GM19467 (cell line): ENCODE results near the gene TAGLN.

Experiments used
- ATAC-seq: cut with Tn5 transposase; IDR thresholded peaks from one replicate; pipeline ENCODE4 v1.9.1; 2021; ENCODE audit warnings: mild to moderate bottlenecking, moderate library complexity; ENCODE audit not compliant: unreplicated experiment

Gene TAGLN

GRCh38 chr11:117212697-117213355 lies 13.7 kb downstream of the TAGLN start:
- no peak for ATAC-seq

GRCh38 chr11:117214404-117215110 lies 15.4 kb downstream of the TAGLN start:
- ATAC-seq, result no peak

DNA sequence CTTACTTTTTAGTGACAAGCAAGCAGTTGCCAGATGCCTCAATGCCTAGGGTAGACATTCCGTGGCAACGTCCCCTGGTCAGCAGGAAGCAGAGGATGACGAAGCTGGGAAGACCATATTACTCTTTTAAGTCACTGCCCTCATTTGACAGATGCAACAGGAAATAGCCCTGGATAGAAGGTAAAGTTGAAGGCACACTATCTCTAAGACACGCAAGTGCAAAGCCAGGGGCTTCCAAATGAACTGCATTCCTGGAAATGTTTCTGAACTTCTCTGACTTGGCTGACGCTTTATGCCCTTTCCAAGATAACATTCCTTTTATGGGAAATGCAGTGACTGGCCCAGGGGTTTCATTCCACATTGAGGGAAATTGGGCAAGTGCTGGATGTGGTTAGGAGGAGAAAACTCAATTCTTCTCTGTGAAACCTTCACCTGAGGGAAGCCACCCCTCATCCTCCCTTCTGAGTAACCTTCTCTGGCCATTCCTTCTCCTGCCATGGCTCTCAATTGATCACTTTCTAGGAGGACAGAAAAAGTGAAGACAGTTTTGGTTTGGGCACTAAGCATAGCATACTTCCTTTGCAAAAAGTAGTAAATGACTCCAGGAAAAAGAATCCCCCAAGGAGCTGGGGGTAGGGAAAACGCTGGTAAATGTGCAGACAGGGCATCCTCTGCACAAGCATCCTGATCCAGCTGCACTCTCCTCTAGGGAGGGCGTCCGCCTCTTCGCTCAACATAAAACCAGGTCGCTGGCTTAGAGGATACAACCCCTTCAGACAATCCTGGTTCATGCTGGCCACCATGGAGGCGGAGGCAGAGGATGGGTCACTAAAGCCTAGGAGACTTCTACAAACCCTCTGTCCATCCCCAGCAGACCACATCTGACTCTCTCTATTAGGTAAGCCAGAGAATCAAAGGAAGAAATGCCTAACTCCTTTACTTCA lies 18.2 kb downstream of the TAGLN start:
- ATAC-seq, result no peak

- no peak for ATAC-seq
Observed at GRCh38 chr11:117218133-117218915, 19.2 kb downstream of the TAGLN start.

GRCh38 chr11:117219001-117219400 lies 19.8 kb downstream of the TAGLN start:
- no peak for ATAC-seq

- ATAC-seq, result no peak
Observed at GRCh38 chr11:117219455-117219854, 20.3 kb downstream of the TAGLN start.

GRCh38 chr11:117219995-117220394 lies 20.8 kb downstream of the TAGLN start:
- ATAC-seq, result no peak

DNA sequence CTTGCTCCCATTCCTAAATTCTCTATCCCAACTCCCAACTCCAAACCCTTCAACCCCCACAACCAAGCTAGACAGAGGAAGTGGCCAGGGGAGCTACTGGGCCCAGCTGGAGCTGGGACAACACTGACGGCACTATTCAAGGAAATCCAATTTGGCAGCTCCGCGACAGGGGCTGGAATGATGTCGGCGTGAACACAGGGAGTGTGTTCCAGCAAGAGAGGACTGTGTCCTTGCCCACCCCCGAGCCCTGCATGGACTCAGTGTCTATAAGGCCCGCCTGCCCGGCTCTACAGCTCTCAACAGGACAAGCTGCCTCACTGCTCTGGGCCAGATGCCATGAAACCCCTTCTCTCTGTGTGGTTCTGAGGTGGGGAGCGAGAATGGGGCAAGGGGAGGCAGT lies 21.4 kb downstream of the TAGLN start:
- ATAC-seq, result no peak

DNA sequence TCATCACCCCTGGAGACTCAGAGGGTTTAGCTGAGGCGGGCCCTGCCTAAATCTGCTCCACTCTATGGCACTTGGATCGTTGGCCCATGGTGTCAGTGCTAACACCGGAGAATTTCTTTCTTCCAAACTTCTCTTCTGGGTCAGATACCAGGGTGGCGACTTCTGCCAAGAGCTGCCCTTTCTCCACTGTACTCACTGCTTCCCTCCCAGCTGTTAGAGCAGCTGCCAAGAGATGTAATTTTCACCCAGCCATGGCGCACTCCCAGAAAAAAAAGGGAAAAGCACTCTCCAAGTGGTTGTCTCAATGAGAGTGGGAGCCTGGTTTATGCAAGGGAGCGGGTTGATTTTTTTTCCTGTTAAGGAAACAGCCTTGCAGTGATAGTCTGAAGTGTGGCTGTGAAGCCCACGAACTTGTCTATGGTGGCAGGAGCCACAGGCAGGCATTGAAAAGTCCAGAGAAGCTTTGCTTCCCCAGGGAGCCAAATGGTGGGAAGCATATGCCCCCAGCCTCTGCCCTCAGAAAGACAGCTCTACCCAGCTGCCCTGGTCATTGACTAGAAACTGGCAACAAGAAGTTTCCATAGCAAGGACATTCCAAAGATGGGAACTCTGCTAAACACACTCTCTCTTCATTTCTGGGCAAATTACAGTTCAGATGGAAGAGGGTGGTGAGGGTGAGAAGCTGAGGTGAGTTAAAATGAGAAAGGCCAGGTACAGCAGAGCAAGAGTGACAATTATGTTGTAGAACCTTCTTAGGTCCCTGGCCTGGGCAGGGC lies 22.0 kb downstream of the TAGLN start:
- no peak for ATAC-seq

- ATAC-seq, result no peak
Observed at GRCh38 chr11:117221775-117222517, 22.8 kb downstream of the TAGLN start.

GRCh38 chr11:117222991-117223740 lies 24.0 kb downstream of the TAGLN start:
- no peak for ATAC-seq

GRCh38 chr11:117223741-117224689 lies 24.8 kb downstream of the TAGLN start:
- no peak for ATAC-seq

- ATAC-seq, result no peak
Observed at GRCh38 chr11:117225553-117226170, 26.5 kb downstream of the TAGLN start.

- ATAC-seq, result no peak
Observed at GRCh38 chr11:117226388-117227385, 27.5 kb downstream of the TAGLN start.

- ATAC-seq, result no peak
Observed at GRCh38 chr11:117228091-117228490, 28.9 kb downstream of the TAGLN start.

GRCh38 chr11:117229411-117229810 lies 30.2 kb downstream of the TAGLN start:
- no peak for ATAC-seq
